Stimulated activated CD4-positive, alpha-beta T cell treated with anti-CD3 and anti-CD28 coated beads, Interleukin-2, amount 100 ng/mL, for 24 hours (primary cell): ENCODE data around the gene SLC8A2.
"Not testable (repeated sequence)": the region's sequence is repeated elsewhere in the genome, so short reads cannot be mapped to it uniquely, and the experiment has no call there.

Experiments used
- DNase-seq, 2 donors: peaks; one replicate each; pipeline ENCODE4 v3.0.0-alpha.2; 2020

SLC8A2 gene

DNA sequence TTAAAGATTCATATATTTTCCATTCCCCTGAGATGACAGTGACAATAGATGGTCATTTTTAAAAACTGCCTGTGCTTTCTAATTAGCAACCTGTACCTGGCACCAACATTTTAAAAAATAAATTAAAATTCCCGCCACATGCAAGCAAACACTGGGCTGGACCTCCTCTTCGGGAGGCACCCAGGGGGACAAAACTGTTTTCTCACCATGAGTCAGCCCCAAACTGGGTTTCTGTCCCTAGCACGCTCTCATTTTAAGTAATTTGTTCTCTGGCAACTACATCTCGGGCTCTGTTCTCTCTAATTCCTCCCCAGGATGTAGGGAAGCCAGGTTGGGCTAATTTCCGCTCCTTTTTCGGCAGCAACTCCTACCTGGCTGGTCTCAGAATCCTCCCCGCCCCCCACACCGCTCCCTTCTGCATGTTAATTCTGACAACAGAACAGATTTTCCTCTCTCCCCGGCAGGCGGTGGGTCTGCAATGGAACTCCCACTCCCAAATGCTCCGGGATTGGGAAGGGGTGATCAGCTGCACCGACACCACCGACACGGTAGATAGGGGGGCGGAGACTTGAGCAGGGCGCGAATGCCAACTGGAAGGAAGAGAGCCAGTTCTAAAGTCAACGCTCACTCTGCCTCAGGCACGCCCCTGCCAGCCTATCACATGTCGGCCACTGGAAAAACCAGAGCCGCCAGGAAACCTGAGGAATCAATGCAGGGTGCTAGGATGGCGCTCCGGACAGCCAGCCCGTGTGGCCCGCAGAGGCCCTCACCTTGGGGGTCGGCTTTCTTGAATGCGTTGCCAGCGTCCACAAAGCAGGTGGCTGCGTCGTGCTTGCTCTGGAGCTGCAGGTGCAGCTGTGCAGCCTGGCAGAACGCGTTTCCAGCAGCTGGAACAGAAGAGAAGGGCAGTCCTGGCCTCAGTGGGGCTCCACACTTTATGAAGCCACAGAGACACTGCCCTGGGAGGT lies 28.5 kb upstream of the SLC8A2 start:
- DNase-seq = no peak

GRCh38 chr19:47499371-47499770 lies 27.7 kb upstream of the SLC8A2 start:
- no peak for DNase-seq

- DNase-seq = no peak
Observed at GRCh38 chr19:47498561-47498960, 26.9 kb upstream of the SLC8A2 start.

DNA sequence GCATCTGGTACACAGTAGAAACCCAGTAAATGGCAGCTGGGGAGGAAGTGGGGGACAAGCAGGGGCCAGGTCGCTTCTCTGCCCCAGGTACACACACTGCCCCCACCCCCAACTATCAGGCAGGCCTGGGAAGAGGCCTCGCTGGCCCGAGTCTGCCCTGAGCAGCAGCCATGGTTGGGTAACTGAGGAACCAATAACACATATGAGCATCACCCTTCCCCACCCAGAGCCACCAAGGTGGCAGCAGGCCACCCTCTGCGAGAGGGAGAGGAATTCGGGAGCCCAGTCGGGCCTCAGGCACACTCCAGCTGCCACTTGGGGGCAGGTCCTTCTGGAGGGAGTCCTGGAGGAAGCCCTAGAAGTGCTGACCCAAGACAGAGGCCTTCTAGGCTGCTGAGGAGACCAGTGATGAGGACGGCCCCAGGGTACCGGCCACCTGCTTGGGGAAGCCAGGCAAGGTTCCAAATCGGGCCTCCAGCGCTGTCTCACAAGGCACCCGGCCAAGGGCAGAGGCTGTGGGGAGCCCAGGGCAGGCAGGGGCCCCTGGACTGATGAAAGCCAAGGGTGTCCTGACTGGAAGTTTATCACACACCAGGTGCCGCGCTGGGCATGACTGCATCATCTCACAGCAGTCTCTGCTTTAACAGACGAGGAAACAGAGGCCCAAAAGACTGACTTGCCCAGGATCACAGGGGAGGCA lies 26.3 kb upstream of the SLC8A2 start:
- DNase-seq = no peak

- DNase-seq = no peak
Observed at GRCh38 chr19:47497050-47497766, 25.5 kb upstream of the SLC8A2 start.

DNA sequence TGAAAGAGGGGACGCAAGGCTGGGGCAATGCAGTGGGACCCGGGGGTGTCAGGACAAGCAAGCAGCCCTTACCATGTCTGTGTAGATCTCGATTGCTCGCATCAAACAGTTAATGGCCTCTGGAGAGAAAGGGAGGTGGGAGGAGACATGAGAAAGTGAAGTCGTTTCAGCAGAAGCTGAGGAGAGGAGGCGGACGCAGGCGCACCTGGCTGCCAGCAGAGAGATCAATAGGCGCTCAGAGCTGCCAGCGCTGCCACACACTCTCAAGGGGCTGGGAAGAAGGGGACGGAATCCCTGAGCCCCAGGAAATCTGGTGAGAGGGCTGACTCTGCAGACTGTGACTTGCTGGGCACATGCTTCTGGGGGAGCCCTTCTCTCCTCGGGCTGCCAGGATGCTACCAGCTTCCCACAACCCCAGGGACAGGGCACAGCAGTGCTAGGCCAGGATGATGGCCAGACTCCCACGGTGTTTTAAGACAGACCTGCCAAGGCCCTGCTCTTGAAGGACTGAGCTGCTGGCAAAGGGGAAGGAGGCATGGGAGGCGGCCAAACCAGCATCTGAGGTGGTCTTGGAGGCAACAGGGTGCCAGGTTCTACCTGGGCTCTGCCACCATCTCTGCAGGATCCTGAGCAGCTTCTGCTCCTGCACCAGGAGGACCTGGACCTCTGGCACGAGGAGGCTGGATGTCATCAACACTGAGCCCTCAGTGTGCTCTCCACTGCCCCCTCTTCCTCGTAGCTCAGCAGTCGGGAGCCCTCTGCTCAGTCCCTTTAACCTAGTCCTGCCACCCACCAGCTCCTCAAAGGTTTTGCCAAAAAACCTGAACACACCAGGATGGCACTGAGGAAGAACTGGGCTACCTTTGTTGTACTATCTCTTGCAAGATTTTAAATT lies 24.0 kb upstream of the SLC8A2 start:
- DNase-seq = no peak

DNA sequence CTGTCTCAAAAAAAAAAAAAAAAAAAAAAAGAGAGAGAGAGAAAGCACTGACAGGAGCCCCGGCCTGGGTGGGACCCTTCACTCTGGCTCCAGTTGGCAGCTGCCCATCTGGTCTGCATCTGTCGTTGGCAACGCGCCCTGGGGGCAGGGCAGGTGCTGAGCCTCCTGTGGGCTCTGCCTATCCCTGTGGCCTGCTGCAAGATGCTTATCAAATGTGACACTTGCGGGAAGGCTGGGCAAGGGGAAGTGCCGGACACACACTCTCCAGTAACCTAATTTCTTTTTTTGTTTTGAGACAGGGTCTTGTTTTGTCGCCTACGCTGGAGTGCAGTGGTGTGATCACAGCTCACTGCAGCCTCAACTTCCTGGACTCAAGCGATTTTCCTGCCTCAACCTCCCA lies 23.0 kb upstream of the SLC8A2 start:
- DNase-seq = no peak

DNA sequence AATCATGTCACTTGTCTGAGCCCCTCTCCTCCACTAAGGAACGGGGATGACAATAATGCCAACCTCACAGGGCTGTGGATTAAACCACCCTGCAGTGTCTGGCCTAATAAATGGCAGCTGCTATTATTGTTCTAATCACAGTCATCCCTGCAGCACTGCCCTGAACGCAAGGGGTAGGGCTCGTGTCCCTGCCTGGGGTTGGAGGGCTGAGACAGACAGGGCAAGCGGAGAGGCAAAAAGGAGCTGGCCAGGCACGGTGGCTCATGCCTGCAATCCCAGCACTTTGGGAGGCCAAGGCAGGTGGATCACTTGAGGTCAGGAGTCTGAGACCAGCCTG lies 22.5 kb upstream of the SLC8A2 start:
- DNase-seq = no peak

DNA sequence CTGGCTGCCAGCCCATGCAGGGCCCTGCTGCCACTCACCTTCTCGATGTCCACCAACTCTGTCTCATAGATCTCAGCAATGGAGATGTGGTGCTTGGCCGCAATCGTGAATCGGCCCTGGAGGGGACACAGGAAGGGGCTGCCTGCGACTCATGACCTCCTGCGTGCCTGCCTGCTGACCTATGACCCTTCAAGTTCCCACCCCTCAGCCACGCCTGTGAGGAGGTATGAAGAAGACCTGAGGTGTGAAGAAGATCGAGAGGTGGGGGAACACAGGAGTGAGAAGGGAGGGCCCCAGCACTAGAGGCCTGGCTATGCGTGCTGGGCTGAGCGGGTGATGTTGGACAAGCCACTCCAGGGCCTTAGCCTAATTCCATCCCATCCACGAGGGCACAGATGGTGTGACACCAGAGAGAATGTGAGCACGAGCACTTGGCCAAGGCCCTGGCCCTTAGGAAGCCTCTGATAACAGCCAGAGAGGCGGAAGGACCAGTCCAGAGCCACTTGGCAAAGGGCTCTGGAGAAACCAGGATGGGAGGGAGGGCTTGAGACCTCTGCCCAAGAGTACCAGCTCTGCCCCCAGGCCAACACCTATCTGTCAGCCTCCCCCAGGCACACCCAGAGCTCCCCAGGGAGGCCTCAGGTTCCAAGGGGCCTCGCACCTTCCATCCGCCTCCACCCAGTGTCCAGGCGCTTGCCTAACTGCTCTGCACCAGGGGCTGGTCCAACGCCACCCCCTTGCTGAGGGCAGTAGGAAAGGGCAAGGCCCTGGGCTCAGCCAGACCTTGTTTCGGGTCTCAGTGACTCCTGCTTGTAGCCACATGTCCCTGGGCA lies 21.9 kb upstream of the SLC8A2 start:
- no peak for DNase-seq

DNA sequence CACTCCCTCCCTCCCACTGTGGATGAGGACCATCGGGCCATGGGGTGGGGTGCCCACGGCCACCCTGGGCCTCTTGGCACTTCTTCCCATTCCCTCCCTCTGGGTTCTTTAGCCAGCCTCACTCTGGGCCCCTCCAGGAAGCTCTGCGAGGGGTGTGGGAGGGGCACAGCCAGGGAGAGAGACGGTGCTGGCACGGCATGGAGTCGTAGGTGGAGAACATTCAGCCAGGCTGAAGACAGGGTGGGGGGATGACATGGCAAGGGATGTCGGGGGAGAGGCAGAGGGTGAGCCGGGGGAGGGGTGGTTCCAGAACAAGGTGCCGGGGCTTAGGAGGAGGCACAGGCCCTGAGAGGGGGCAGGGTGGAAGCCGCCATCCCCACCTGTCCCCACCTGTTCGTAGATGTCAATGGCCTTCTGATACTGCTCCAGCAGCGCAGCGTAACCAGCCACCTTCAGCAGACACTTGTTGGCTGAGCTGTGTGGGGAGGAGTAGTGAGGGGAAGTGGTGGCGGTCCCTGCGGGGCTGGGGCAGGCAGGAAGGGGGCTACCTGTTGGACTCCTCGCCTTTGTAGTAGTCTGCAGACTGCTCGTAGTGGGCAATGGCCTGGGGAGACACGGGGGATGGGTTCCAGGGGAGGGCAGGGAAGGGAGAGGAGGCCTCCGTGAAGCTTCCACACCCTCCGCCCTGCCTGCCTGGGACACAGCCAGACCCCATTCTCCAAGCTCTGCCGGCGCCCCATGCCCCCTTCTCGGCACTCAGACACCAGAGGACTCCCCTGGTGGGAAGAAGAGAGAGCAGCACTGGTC lies 21.1 kb upstream of the SLC8A2 start:
- no peak for DNase-seq

DNA sequence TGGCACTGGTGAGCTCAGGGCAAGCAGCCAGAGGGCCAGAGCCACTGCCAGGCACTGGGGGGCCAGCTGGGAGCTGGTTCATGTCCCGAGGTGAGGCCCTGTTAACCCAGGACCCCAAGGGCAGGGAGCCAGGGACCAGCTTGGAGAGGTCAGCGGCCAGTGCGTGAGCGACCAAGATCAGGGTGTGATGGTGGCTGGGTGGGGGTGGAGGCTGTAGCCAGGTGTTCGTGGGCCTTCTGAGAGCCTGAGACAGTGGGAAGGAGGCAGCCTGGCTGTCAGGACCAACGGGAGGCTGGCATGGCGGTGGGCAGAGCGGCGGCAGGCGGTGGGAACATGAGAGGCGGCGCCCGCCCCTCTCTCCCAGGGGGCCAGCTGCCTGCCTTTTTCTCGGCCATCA lies 20.4 kb upstream of the SLC8A2 start:
- no peak for DNase-seq

DNA sequence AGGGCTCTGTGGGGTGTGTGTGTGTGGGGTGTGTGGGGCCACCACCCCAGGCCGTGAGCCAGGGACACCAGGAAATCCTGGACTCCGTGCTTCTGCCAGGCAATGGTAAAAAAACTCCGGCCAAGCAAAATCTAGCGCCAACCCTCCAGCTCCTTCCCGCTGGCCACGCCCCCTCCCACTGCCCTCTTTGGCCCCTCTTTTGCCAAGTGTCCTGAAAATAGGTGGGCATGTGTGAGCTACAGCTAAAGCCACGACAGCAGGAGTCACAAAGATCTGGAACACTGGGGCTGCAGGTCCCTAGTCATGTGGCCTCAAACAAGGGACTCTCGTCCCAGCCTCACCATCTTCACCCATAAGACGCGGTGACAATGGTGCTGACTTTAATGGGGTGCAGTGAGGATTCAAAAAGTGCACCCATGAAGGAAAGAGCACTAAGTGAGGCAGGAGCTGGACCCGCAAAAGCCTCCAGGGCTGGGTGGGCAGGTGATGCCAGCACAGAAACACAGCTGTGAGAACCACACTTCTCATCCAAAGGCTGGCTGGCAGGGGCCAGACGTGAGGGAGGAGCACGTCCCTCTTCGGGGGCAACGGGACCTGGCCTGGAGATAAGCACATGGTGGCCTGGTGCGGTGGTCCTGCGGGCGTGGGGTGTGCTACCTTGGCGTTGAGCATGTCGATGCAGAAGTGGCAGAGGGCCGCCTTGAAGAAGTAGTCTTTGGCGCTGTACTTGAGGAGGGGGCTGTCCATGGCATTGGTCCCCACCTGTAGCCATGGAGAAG lies 19.9 kb upstream of the SLC8A2 start:
- DNase-seq = no peak

- no peak for DNase-seq
Observed at GRCh38 chr19:47490847-47491246, 19.2 kb upstream of the SLC8A2 start.

DNA sequence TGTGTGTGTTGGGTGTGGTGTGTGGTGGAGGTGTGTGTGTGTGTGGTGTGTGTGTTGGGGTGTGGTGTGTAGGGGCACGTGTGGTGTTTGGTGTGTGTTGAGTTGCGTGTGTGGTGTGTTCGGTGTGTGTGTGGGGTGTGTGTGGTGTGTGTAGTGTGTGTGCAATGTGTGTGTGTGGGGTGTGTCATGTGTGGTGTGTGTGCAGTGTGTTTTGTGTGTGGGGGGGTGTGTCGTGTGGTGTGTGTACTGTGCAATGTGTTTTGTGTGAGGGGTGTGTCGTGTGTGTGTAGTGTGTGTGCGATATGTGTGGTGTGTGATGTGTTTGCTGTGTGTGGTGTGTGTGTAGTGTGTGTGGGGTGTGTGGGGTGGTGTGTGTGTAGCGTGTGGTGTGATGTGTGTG lies 18.3 kb upstream of the SLC8A2 start:
- no peak for DNase-seq

GRCh38 chr19:47489072-47489914 lies 17.6 kb upstream of the SLC8A2 start:
- DNase-seq = no peak

- no peak for DNase-seq
Observed at GRCh38 chr19:47487551-47488515, 16.1 kb upstream of the SLC8A2 start.

GRCh38 chr19:47486900-47487299 lies 15.2 kb upstream of the SLC8A2 start:
- no peak for DNase-seq

DNA sequence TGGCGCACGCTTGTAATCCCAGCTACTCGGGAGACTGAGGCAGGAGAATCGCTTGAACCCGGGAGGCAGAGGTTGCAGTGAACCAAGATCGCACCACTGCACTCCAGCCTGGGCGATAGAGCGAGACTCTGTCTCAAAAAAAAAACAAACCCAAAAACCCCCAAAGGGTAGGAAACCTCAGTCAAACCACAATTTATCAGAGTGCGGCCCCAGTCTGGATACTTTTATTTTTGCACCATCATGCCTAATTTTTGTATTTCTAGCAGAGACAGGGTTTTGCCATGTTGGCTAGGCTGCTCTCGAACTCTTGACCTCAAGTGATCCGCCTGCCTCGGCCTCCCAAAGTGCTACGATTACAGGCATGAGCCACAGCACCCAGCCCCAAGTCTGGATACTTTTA lies 14.5 kb upstream of the SLC8A2 start:
- not testable (repeated sequence) for DNase-seq
